H1 (cell line): ENCODE data around the gene TMC4. TPM values are rescaled to one million over a fixed set of nuclear protein-coding genes. Genes with fewer than 3 reads are reported as not detected.

Experiments used
- BACH1 ChIP-seq: IDR thresholded peaks from 2 replicates; pipeline ENCODE4 v1.6.1; 2012; ENCODE audit warnings: low read length, improper control_type of control experiment
- CHD2 ChIP-seq: IDR thresholded peaks from 2 replicates; pipeline ENCODE4 v1.6.1; 2012; ENCODE audit warnings: low read length, improper control_type of control experiment
- CREB1 ChIP-seq: IDR thresholded peaks from 2 replicates; pipeline ENCODE4 v1.6.1; 2012; ENCODE audit warnings: inconsistent platforms
- CTCF ChIP-seq, 3 experiments: IDR thresholded peaks; 1 replicate in 2 of 3; 2 replicates in 1 of 3; pipeline versions ENCODE4 v1.5.1 to v1.6.1; 2011; ENCODE audit warnings: low read length in 3 of 3, mild to moderate bottlenecking in 3 of 3, inconsistent platforms in 2 of 3, low read depth in 1 of 3, moderate library complexity in 1 of 3; ENCODE audit not compliant: insufficient read depth in 1 of 3; ENCODE audit errors: control extremely low read depth in 1 of 3
- EP300 ChIP-seq, 2 experiments: IDR thresholded peaks; 1 replicate in 1 of 2; 2 replicates in 1 of 2; pipeline ENCODE4 v1.6.1; 2011 to 2012; ENCODE audit warnings: low read depth in 2 of 2, low read length in 2 of 2, mild to moderate bottlenecking in 2 of 2, borderline replicate concordance in 1 of 2, inconsistent platforms in 1 of 2, moderate library complexity in 1 of 2
- NRF1 ChIP-seq: IDR thresholded peaks from 2 replicates; pipeline ENCODE4 v1.6.1; 2011; ENCODE audit warnings: mild to moderate bottlenecking, low read depth, low read length, improper control_type of control experiment
- RAD21 ChIP-seq, 2 experiments: IDR thresholded peaks in 1 of 2; conservative IDR thresholded peaks in 1 of 2; 2 replicates each; pipeline ENCODE4 v1.6.1; 2011; ENCODE audit warnings: low read depth in 2 of 2, low read length in 2 of 2, improper control_type of control experiment in 1 of 2, inconsistent platforms in 1 of 2, mild to moderate bottlenecking in 1 of 2, moderate library complexity in 1 of 2
- RXRA ChIP-seq: IDR thresholded peaks from 2 replicates; pipeline ENCODE4 v1.6.1; 2011; ENCODE audit warnings: low read depth, mild to moderate bottlenecking, low read length, moderate library complexity; ENCODE audit not compliant: insufficient read depth
- SIN3A ChIP-seq, 2 experiments: IDR thresholded peaks in 1 of 2; conservative IDR thresholded peaks in 1 of 2; 2 replicates each; pipeline ENCODE4 v1.6.1; 2011 to 2012; ENCODE audit warnings: low read length in 2 of 2, improper control_type of control experiment in 1 of 2, low read depth in 1 of 2, mild to moderate bottlenecking in 1 of 2
- TBP ChIP-seq: IDR thresholded peaks from 2 replicates; pipeline ENCODE4 v1.6.1; 2011; ENCODE audit warnings: low read depth, low read length, improper control_type of control experiment
- USF2 ChIP-seq: IDR thresholded peaks from 2 replicates; pipeline ENCODE4 v1.6.1; 2011; ENCODE audit warnings: low read length, improper control_type of control experiment
- polyA plus RNA-seq, 7 experiments: library from polyadenylated mRNA; depleted of rRNA in 3 of 7; stranded (reverse) in 5 of 7; unstranded in 2 of 7; fragments of >200 nt in 5 of 7; fragments of 200-250 nt in 2 of 7; gene quantifications; 1 replicate in 5 of 7; 2 replicates in 1 of 7; 4 replicates in 1 of 7; pipeline versions ENCODE4 v1.2.1 to v1.2.3, GENCODE V29; 2011 to 2013; ENCODE audit warnings: missing spikeins in 2 of 7, mixed read lengths in 2 of 7
- total RNA-seq: library from RNA; stranded (reverse); fragmentation: NEBNext Ultra II Directional; extraction: Animal tissue kit (Norgen Biotek cat#: 25700); gene quantifications from 2 replicates; pipeline ENCODE4 v1.2.1, GENCODE V29; 2021

TMC4 gene
- total and polyA plus RNA-seq, 2 of the 8 experiments (the other 6 are each of a cell fraction or from before 2014, with no cell fraction given) = 5.5 to 6.3 TPM

- TF ChIP-seq USF2 (peak; percentile 30; the same call in 1 of the 2 replicates), BACH1 (no peak), RXRA (no peak), NRF1 (no peak), CTCF (IDR thresholded peaks at IDR 0.05; ENCODE audit: control extremely low read depth in 1 of 3, insufficient read depth in 1 of 3, low read depth in 1 of 3, low read length in 3 of 3) (peak; percentile 61 to 78 (median 65)), EP300 (IDR thresholded peaks at IDR 0.05; ENCODE audit: borderline replicate concordance in 1 of 2, low read depth in 2 of 2, low read length in 2 of 2) (no peak), SIN3A (conservative IDR thresholded peaks at IDR 0.05 in 1 of 2, IDR thresholded peaks at IDR 0.05 in 1 of 2; ENCODE audit: low read depth in 1 of 2, low read length in 2 of 2) (0 out of 4 replicates have a peak, but pooled peaks of 1 of the 2 experiments have one; percentile 29), CHD2 (0 out of 2 replicates have a peak, but pooled peaks have one; percentile 8), CREB1 (0 out of 2 replicates have a peak, but pooled peaks have one; percentile 17), RAD21 (IDR thresholded peaks at IDR 0.05 in 1 of 2, conservative IDR thresholded peaks at IDR 0.05 in 1 of 2; ENCODE audit: low read depth in 2 of 2, low read length in 2 of 2) (peak in 1 of 2 experiments; percentile 22; a peak in 2 of 4 replicates), TBP (no peak; the same call in 1 of the 2 replicates)
Observed at GRCh38 chr19:54172471-54173358, at the start of gene TMC4 (continued).
